GM18526 (cell line): ENCODE data around the gene ERVH48-1.

ENCODE experiments used
- POLR2A ChIP-seq: IDR thresholded peaks from 3 replicates; pipeline ENCODE4 v1.6.1; 2011; ENCODE audit not compliant: insufficient read length; ENCODE audit errors: extremely low read depth

Gene ERVH48-1

DNA sequence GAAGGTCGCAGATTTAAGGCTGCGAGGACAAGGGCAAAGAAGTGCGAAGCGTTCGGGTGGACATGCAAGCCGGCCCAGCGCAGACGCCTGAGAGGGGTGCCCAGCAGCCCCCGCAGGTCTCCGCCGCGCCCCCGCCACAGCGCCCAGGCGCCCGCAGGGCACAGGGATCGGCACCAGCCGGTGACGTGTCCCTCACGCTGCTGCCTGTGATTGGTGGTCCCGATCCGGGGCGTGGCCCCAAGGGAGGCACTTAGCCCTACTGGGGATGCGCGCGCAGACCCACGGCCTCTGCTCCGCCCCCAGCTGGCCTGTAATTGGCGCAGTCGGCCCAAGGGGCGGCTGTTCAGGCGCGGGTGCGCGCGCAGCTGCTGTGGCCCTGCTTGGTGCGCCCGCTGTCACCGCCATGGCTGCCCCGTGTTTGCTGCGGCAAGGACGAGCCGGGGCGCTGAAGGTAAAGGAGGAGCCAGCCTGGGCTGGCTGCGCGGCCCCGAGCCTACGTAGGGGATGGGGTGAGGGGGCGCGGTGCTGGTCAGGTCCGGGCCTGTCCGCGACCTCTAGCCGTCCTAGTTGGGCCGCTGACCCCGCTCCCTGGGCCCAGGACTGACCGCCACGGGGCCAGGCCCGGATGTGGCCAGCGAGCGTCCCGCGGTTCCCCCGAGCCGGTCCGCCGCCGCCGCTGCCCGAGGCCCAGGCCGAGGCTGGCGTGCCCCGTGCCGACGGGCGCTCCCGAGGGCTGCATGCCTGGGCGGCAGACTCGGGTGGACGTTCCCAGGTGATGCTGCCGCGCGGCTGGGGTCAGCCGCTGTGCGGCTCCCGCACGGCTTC, 32.3 kb downstream of the ERVH48-1 start, which contains the start of gene NDUFV3:
TSS of gene NDUFV3 (plus strand) at position 379 of the 825 bp plus-strand sequence. CDS start at position 404, 25 bp downstream.
- TF ChIP-seq POLR2A = peak; percentile 93

DNA sequence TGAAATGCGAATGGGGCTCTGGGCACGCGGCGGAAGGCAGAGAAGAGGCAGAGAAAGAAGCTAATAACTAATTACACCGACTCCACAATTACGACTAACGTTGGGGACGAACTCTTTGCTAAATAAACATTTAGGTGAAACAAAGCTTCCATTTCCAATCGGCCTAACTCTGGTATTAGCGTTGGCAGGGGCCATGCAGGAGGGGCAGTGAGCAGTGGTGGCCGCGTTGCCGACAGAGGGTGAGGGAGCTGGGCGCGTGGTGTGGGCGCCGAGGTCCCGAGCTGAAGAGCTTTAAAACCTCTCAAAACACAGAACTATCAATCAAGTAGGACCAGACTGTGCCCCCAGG, 32.9 kb downstream of the ERVH48-1 start:
- no peak for TF ChIP-seq POLR2A

DNA sequence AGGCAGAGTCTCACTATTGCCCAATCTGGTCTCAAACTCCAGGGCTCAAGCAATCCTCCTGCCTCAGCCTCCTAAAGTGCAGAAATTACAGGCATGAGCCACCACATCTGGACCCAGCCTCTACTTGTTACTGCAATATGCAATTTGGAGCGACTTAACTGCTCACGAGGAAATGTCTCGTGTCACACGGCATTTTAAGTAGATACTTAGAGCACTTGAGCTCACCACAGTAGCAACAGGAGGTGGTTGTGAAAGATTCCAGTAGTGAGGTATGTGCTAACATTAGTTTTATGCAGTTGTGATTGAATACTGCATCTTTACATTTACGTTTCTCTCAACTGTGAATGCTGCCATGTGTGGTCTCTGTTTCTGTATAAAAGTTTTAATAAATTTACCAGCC, 38.1 kb downstream of the ERVH48-1 start:
- no peak for TF ChIP-seq POLR2A

DNA sequence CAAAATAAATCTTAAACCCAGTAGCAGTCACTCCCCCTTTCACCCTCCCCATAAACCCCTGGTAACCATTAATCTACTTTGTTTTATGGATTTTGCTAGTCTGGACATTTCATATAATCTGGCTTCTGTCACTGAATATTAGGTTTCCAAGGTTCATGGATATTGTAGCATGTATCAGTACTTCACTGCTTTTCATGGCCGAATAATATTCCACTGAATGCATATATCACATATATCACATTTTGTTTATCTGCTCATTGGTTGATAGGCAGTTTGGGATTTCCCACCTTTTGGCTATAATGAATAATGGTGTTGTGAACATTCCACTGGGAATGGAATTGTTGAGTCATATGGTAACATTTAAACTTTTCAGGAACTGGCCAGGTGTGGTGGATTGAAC, 41.5 kb downstream of the ERVH48-1 start:
- TF ChIP-seq POLR2A = no peak

DNA sequence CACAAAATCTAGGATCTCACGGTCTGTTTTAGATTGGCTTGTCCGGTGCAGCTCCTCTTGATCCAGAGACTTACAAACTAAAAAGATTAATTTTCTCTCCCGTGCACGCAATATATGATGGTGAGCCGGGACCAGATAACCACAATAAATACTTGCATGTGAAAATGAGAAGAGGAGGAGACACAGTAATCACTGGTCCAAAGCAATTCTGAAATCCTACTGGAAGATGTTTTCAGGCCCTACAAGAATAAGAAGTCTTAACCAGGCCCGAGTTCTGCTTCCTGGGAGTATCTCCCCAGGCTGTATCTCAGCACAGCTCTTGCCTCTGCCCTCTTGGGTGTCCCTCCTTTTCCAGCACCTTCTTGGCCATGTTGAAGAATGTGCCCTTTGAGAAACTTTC, 45.1 kb downstream of the ERVH48-1 start:
- TF ChIP-seq POLR2A = no peak

DNA sequence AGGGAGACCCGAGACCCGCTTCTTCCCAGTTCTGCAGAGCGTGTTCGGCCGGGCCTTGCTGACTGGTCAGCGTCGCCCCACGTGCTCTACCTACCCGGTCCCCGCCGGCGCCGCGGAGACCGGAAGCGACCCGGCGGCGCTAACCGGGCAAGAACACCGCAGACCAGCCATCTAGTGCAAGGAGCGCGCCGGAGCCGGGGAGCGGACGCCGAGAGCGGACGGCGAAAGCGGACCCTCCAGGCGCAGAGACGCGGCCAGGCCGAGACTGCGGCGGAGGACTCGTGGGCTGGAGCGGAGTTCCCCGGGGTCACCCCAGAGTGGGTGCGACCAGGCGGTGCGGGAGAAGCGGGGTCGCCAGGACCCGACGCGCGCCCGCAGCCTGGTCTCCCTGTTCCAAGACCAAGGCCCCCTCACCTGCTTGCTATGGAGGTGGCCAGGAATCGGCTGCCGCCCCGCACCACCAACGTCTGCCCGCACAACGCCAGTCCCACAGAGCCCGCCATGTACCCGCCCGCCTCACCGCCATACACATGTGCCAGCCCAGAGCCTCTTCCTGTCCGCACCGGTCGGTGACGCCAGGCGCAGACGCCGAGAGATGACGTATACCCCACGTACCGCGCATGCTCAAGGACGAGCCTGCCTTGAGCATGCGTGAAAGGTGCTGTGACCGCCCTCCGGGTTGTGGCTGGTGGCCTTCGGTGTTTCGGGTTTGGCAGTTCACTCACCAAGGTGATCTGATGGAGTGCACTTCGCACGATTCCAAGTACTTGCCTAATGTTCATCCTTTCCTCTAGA, 46.2 kb downstream of the ERVH48-1 start, which contains the start of gene WDR4:
TSS of gene WDR4 (minus strand) at position 547 of the 795 bp plus-strand sequence. CDS start at position 503, 44 bp downstream.
- TF ChIP-seq POLR2A = peak; percentile 96

DNA sequence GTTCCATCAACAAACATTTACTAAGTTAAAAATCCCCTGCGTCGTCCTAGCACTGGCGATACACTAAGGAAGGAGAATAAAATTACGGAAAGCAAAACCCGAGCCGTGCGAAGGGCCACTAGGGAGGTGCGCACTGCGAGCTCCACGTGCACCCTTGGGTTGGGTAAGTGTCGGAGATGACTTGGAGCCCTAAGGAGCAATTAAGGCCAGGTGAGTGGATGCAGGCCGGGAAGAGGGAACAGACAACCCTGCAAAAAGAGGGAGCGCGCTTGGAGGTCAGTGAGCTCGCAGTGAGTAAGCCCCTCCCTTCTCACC, 46.8 kb downstream of the ERVH48-1 start:
- no peak for TF ChIP-seq POLR2A

DNA sequence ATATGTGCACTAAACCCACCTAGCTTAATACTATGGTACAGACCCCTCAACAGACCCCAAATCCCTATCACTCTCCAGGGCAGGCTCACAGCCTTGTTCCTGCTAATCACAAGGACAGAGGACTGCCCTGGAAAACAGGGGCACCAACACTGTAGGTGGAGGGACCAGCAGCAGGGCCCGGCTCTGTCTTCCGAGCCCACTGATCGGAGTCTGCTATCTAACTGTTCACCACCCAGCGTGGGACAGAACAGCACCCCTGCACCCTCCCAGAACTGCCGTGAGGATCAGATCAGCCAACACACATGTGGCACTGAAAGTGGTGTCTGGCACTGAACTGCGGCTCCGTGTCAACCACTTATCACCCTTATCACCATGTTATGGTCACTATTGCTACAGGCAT, 52.3 kb downstream of the ERVH48-1 start:
- no peak for TF ChIP-seq POLR2A

DNA sequence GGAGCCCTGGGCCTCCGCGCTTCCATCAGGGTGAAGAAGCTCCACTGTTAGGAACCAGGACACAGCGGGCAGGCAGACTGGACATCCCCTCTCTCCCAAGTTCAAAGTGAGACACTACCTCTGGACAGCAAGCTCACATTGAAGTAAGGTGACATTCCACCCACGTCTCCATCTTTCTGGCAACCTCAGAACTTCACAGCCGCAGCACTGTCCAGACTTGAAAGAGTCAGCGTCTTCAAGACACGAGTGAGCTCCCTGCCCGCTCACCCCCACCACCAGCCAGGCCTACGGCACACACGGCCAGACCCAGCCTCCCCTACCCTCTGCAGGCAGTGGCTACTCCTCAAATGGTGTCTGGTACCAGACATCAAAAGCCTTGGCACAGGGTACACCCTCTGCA, 57.2 kb downstream of the ERVH48-1 start:
- no peak for TF ChIP-seq POLR2A
